RCC 7860 (cell line): ENCODE data around the gene CLDN9.

Experiments
- DNase-seq: peaks from one replicate; pipeline ENCODE4 v3.0.0-alpha.2; 2015; ENCODE audit warnings: low spot score
- FAIRE-seq: peaks from 2 replicates; lab custom pipeline; 2012; peaks lifted over from hg19 to GRCh38; lab: Jason Lieb, UNC

The CLDN9 gene

GRCh38 chr16:3029491-3030221, 16.9 kb downstream of the CLDN9 start:
- DNase-seq (no peak), FAIRE-seq (no peak)

- DNase-seq (no peak), FAIRE-seq (no peak)
Measured at GRCh38 chr16:3030222-3031212, 17.8 kb downstream of the CLDN9 start.

GRCh38 chr16:3032624-3033023, 19.9 kb downstream of the CLDN9 start:
- DNase-seq (no peak), FAIRE-seq (no peak)

- no peak for DNase-seq
- FAIRE-seq = no peak
Measured at GRCh38 chr16:3035289-3035971, 22.7 kb downstream of the CLDN9 start.

GRCh38 chr16:3035972-3036725, 23.4 kb downstream of the CLDN9 start:
- FAIRE-seq (no peak), DNase-seq (no peak)

GRCh38 chr16:3036726-3037315, 24.1 kb downstream of the CLDN9 start, which contains the start of gene BICDL2:
TSS of gene BICDL2 (minus strand) at chr16:3036944. CDS start at chr16:3035496, 1,448 bp downstream.
- DNase-seq = no peak
- FAIRE-seq = no peak

- DNase-seq (no peak), FAIRE-seq (no peak)
Measured at GRCh38 chr16:3038256-3038655, 25.5 kb downstream of the CLDN9 start.

- FAIRE-seq (no peak), DNase-seq (no peak)
Measured at GRCh38 chr16:3038896-3039295, 26.2 kb downstream of the CLDN9 start.

GRCh38 chr16:3042376-3042775, 29.7 kb downstream of the CLDN9 start:
- no peak for DNase-seq
- FAIRE-seq = no peak

- DNase-seq (no peak), FAIRE-seq (no peak)
Measured at GRCh38 chr16:3044708-3045107, 32.0 kb downstream of the CLDN9 start.

GRCh38 chr16:3045758-3046640, 33.3 kb downstream of the CLDN9 start, which contains the start of gene MMP25:
TSS of gene MMP25 (plus strand) at chr16:3046561. CDS start at chr16:3046918, 357 bp downstream.
- no peak for DNase-seq
- no peak for FAIRE-seq

GRCh38 chr16:3046641-3047386, 34.1 kb downstream of the CLDN9 start:
- no peak for FAIRE-seq
- DNase-seq = no peak

- DNase-seq (no peak), FAIRE-seq (no peak)
Measured at GRCh38 chr16:3047387-3047720, 34.6 kb downstream of the CLDN9 start.

GRCh38 chr16:3049921-3050481, 37.3 kb downstream of the CLDN9 start:
- FAIRE-seq (no peak), DNase-seq (no peak)

GRCh38 chr16:3050487-3050886, 37.8 kb downstream of the CLDN9 start:
- FAIRE-seq (no peak), DNase-seq (no peak)

- DNase-seq = no peak
- no peak for FAIRE-seq
Measured at GRCh38 chr16:3051009-3051408, 38.3 kb downstream of the CLDN9 start.

GRCh38 chr16:3051494-3051893, 38.8 kb downstream of the CLDN9 start:
- FAIRE-seq (no peak), DNase-seq (no peak)
